ENCODE measurements around the gene PIEZO2.
A peak's percentile ranks its signal among the peaks of the same experiment; 100 is the strongest.

The PIEZO2 gene

DNA sequence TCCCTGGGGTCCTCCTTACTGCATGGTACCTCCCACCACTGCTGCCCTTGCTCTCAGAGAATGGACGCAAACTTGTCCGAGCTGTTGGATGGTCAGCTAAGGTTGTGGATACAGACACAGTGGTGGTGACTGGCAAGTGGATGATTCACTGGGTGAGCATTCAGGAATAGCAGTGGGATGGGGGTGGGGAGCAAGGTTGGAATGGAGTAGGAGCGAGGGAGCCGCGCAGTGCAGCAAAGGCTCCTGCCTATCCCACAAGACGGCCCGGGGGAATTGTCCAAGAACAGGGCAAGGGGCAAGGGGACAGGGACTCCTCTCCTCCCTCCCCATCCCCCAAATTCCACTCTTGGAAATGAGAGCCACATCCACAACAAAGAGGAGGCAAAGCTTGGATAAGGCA, 102.2 kb downstream of the PIEZO2 start:
- DNase-seq (ENCODE audit: extremely low read depth, insufficient read length) = no peak
- TF ChIP-seq, protein P1, sequence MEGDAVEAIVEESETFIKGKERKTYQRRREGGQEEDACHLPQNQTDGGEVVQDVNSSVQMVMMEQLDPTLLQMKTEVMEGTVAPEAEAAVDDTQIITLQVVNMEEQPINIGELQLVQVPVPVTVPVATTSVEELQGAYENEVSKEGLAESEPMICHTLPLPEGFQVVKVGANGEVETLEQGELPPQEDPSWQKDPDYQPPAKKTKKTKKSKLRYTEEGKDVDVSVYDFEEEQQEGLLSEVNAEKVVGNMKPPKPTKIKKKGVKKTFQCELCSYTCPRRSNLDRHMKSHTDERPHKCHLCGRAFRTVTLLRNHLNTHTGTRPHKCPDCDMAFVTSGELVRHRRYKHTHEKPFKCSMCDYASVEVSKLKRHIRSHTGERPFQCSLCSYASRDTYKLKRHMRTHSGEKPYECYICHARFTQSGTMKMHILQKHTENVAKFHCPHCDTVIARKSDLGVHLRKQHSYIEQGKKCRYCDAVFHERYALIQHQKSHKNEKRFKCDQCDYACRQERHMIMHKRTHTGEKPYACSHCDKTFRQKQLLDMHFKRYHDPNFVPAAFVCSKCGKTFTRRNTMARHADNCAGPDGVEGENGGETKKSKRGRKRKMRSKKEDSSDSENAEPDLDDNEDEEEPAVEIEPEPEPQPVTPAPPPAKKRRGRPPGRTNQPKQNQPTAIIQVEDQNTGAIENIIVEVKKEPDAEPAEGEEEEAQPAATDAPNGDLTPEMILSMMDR (IDR thresholded peaks at IDR 0.05; ENCODE audit: insufficient read depth, low read length, poor library complexity, severe bottlenecking) = no peak
- Histone ChIP-seq H3K36me3 (ENCODE audit: control insufficient read depth, insufficient read depth, low read length) (no peaks in the 10 kb centered on the region; the same call in 1 of the 2 replicates), H3K27me3 (replicated peaks; ENCODE audit: control insufficient read depth, insufficient read depth, low read length) (no peaks in the 10 kb centered on the region), H3K4me3 (replicated peaks; ENCODE audit: low read depth, low read length) (no peak overlapping the region)

DNA sequence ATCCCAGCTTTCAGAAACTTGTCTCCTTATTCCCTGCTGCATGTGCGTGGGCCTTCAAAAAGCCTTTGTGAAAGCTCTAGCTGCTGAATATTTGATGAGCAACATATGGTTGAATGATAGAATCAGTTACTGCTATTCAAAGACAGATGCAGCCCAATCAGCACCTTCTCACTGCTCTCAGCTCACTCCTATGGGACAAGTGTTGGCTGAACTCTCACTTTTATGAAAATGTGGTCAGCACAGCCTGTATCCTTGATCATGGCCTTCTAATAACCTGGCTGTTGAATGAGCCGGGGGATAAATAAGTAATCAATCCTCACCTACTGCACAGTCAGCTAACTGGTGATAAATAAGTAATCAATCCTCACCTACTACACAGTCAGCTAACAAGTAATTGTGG, 103.2 kb downstream of the PIEZO2 start:
- H3K27me3 ChIP-seq (replicated peaks; ENCODE audit: control insufficient read depth, insufficient read depth, low read length) = no peaks in the 10 kb centered on the region
- no peak for DNase-seq (ENCODE audit: extremely low read depth, insufficient read length)
- TF ChIP-seq, protein P1 (IDR thresholded peaks at IDR 0.05; ENCODE audit: insufficient read depth, low read length, poor library complexity, severe bottlenecking) = no peak
- no peak overlapping the region for H3K4me3 ChIP-seq (replicated peaks; ENCODE audit: low read depth, low read length)
- H3K36me3 ChIP-seq (ENCODE audit: control insufficient read depth, insufficient read depth, low read length) = no peaks in the 10 kb centered on the region; the same call in 1 of the 2 replicates

DNA sequence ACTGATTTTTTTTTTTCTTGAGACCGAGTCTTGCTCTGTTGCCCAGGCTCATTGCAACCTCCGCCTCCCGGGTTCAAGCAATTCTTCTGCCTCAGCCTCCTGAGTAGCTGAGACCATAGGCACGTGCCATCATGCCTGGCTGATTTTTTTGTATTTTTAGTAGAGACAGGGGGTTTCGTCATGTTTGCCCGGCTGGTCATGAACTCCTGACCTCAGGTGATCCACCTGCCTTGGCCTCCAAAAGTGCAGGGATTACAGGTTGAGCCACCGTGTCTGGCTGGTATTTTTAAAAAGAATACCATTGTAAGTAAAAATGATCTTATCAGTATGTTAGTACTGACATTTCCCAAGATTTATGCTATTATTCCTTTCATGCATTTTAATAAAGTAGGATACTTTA, 105.7 kb downstream of the PIEZO2 start:
- H3K4me3 ChIP-seq (replicated peaks; ENCODE audit: low read depth, low read length) = no peak overlapping the region
- TF ChIP-seq, protein P1 (IDR thresholded peaks at IDR 0.05; ENCODE audit: insufficient read depth, low read length, poor library complexity, severe bottlenecking) = no peak
- no peaks in the 10 kb centered on the region; the same call in 1 of the 2 replicates for H3K36me3 ChIP-seq (ENCODE audit: control insufficient read depth, insufficient read depth, low read length)
- no peaks in the 10 kb centered on the region for H3K27me3 ChIP-seq (replicated peaks; ENCODE audit: control insufficient read depth, insufficient read depth, low read length)
- DNase-seq (ENCODE audit: extremely low read depth, insufficient read length) = no peak

DNA sequence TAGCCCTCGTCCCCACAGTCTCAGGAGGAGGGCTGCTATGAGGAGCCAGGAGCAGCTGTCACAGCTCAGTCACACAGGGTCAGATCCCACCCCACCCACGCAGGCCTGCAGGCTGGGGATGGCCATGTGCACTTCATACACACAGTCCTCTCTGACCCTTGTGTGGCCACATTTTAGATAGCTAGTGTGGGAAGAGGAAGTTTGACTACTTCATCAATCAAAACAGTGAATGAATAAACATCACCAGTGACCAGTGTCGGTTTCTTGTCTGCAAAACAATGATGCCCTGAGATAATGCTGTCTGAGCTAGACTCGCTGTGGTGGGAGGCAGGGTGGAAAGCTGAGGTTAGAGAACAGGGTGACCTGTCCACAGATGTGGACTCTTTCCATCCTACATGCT, 107.1 kb downstream of the PIEZO2 start:
- H3K36me3 ChIP-seq (ENCODE audit: control insufficient read depth, insufficient read depth, low read length) = no peaks in the 10 kb centered on the region
- TF ChIP-seq, protein P1 (IDR thresholded peaks at IDR 0.05; ENCODE audit: insufficient read depth, low read length, poor library complexity, severe bottlenecking) = no peak
- no peaks in the 10 kb centered on the region for H3K27me3 ChIP-seq (replicated peaks; ENCODE audit: control insufficient read depth, insufficient read depth, low read length)
- peak; percentile 61 for DNase-seq (ENCODE audit: extremely low read depth, insufficient read length)
- no peak overlapping the region for H3K4me3 ChIP-seq (replicated peaks; ENCODE audit: low read depth, low read length)

DNA sequence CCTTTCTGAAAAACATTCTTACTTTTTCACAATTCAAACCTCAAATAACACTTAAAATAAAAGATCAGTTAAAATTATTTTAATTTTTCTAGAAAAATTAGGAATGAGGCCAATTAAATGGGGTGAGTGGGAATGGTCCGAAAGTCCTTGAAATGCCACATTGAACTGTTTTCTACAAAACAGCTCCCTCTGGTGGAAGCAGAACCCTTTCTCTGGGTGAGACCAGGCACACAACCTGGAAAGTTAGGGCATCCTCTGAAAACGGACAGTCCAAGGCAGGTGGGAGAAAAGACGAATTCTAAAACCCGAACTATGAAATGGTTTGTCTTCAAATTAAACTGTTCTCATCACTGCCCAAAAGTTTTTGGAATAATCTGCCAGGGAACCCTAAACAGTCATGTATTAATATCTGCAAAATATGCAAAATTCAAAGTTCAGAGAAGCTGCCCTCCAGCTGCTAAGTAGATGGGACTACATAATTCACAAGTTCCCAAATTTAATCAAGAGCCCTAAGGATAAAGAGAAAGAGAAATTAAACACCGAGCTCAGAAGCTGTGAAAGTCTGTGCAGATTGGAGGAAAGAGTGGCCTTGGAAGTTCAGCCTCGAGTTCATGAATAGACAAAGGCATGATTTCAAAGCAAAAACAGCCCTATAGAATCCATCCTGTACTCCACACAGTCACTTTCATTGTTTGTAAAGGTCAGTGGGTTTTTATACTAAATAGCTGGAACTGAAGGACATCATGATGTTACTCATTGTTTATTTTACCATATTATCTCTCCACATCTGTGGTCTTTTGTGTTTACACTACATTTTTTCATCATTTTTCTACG, 108.3 kb downstream of the PIEZO2 start:
- Histone ChIP-seq H3K4me3 (replicated peaks; ENCODE audit: low read depth, low read length) (no peak overlapping the region), H3K27me3 (replicated peaks; ENCODE audit: control insufficient read depth, insufficient read depth, low read length) (no peaks in the 10 kb centered on the region), H3K36me3 (ENCODE audit: control insufficient read depth, insufficient read depth, low read length) (no peaks in the 10 kb centered on the region)
- DNase-seq (ENCODE audit: extremely low read depth, insufficient read length) = no peak
- TF ChIP-seq, protein P1 (IDR thresholded peaks at IDR 0.05; ENCODE audit: insufficient read depth, low read length, poor library complexity, severe bottlenecking) = peak; percentile 73

All from GM06990 (cell line).